ENCODE results near the gene KLK10.

KLK10 gene

GRCh38 chr19:51019544-51019925 is at the start of gene KLK10:
KLK10 (minus strand) TSS chr19:51019709; CDS start chr19:51019130, 579 bp downstream.
- Mint-ChIP-seq H3K36me3 (ENCODE audit: low read depth) (peaks cover 1% of the 10 kb centered on the region), H3K4me3 (no peak within 1 kb of the TSS), H3K27ac (no peak within 1 kb of the TSS), H3K27me3 (ENCODE audit: low read depth) (peaks cover 60% of the 10 kb centered on the region), H3K4me1 (ENCODE audit: low read depth) (peaks cover 9% of the 10 kb centered on the region), H3K9me3 (no peaks in the 10 kb centered on the region)

- Mint-ChIP-seq H3K27ac (no peak overlapping the region), H3K4me3 (no peak overlapping the region)
Measured at GRCh38 chr19:51066393-51067186, 47.1 kb upstream of the KLK10 start.

GRCh38 chr19:51065221-51065960 is 45.9 kb upstream of the KLK10 start:
- H3K27me3 Mint-ChIP-seq (ENCODE audit: low read depth), result peaks cover 33% of the 10 kb centered on the region
- no peak overlapping the region for H3K27ac Mint-ChIP-seq
- H3K4me3 Mint-ChIP-seq, result peak overlapping the region; percentile 27
- H3K36me3 Mint-ChIP-seq (ENCODE audit: low read depth), result no peaks in the 10 kb centered on the region
- H3K4me1 Mint-ChIP-seq (ENCODE audit: low read depth), result no peaks in the 10 kb centered on the region
- H3K9me3 Mint-ChIP-seq, result no peaks in the 10 kb centered on the region

More at GRCh38 chr19:51066393-51067186, 47.1 kb upstream of the KLK10 start:
- Mint-ChIP-seq H3K9me3 (no peaks in the 10 kb centered on the region), H3K4me1 (ENCODE audit: low read depth) (no peaks in the 10 kb centered on the region), H3K27me3 (ENCODE audit: low read depth) (peaks cover 24% of the 10 kb centered on the region), H3K36me3 (ENCODE audit: low read depth) (no peaks in the 10 kb centered on the region)

GRCh38 chr19:51064534-51065220 is 45.2 kb upstream of the KLK10 start, which contains the start of gene KLK13:
KLK13 (minus strand) TSS chr19:51065092; CDS start chr19:51065067, 25 bp downstream.
- Mint-ChIP-seq H3K9me3 (no peaks in the 10 kb centered on the region), H3K27ac (no peak within 1 kb of the TSS), H3K4me1 (ENCODE audit: low read depth) (no peaks in the 10 kb centered on the region), H3K36me3 (ENCODE audit: low read depth) (no peaks in the 10 kb centered on the region), H3K4me3 (peak within 1 kb of the TSS; percentile 27), H3K27me3 (ENCODE audit: low read depth) (peaks cover 33% of the 10 kb centered on the region)

- no peaks in the 10 kb centered on the region for H3K36me3 Mint-ChIP-seq (ENCODE audit: low read depth)
- no peak overlapping the region for H3K27ac Mint-ChIP-seq
- no peaks in the 10 kb centered on the region for H3K9me3 Mint-ChIP-seq
- H3K4me1 Mint-ChIP-seq (ENCODE audit: low read depth), result no peaks in the 10 kb centered on the region
- H3K4me3 Mint-ChIP-seq, result no peak overlapping the region
- H3K27me3 Mint-ChIP-seq (ENCODE audit: low read depth), result peaks cover 33% of the 10 kb centered on the region
Measured at GRCh38 chr19:51063664-51064063, 44.2 kb upstream of the KLK10 start.

GRCh38 chr19:51060973-51061372 is 41.5 kb upstream of the KLK10 start:
- H3K27me3 Mint-ChIP-seq (ENCODE audit: low read depth), result peaks cover 23% of the 10 kb centered on the region
- H3K4me1 Mint-ChIP-seq (ENCODE audit: low read depth), result no peaks in the 10 kb centered on the region
- H3K36me3 Mint-ChIP-seq (ENCODE audit: low read depth), result no peaks in the 10 kb centered on the region
- no peak overlapping the region for H3K27ac Mint-ChIP-seq
- no peaks in the 10 kb centered on the region for H3K9me3 Mint-ChIP-seq
- no peak overlapping the region for H3K4me3 Mint-ChIP-seq

GRCh38 chr19:51060336-51060735 is 40.8 kb upstream of the KLK10 start:
- Mint-ChIP-seq H3K4me1 (ENCODE audit: low read depth) (no peaks in the 10 kb centered on the region), H3K36me3 (ENCODE audit: low read depth) (no peaks in the 10 kb centered on the region), H3K27ac (no peak overlapping the region), H3K27me3 (ENCODE audit: low read depth) (peaks cover 23% of the 10 kb centered on the region), H3K4me3 (no peak overlapping the region), H3K9me3 (no peaks in the 10 kb centered on the region)

- Mint-ChIP-seq H3K27me3 (ENCODE audit: low read depth) (peaks cover 26% of the 10 kb centered on the region), H3K36me3 (ENCODE audit: low read depth) (no peaks in the 10 kb centered on the region), H3K4me1 (ENCODE audit: low read depth) (no peaks in the 10 kb centered on the region), H3K27ac (no peak overlapping the region), H3K9me3 (no peaks in the 10 kb centered on the region), H3K4me3 (no peak overlapping the region)
Measured at GRCh38 chr19:51059715-51060114, 40.2 kb upstream of the KLK10 start.

GRCh38 chr19:51055866-51056265 is 36.4 kb upstream of the KLK10 start:
- no peaks in the 10 kb centered on the region for H3K9me3 Mint-ChIP-seq
- H3K4me1 Mint-ChIP-seq (ENCODE audit: low read depth), result no peaks in the 10 kb centered on the region
- no peaks in the 10 kb centered on the region for H3K36me3 Mint-ChIP-seq (ENCODE audit: low read depth)
- H3K27ac Mint-ChIP-seq, result no peak overlapping the region
- peaks cover 28% of the 10 kb centered on the region for H3K27me3 Mint-ChIP-seq (ENCODE audit: low read depth)
- H3K4me3 Mint-ChIP-seq, result no peak overlapping the region

GRCh38 chr19:51047031-51047335 is 27.5 kb upstream of the KLK10 start:
- H3K4me1 Mint-ChIP-seq (ENCODE audit: low read depth), result no peaks in the 10 kb centered on the region
- no peak overlapping the region for H3K4me3 Mint-ChIP-seq
- H3K27me3 Mint-ChIP-seq (ENCODE audit: low read depth), result peaks cover 3% of the 10 kb centered on the region
- H3K27ac Mint-ChIP-seq, result no peak overlapping the region
- H3K36me3 Mint-ChIP-seq (ENCODE audit: low read depth), result no peaks in the 10 kb centered on the region
- H3K9me3 Mint-ChIP-seq, result no peaks in the 10 kb centered on the region

GRCh38 chr19:51044327-51044726 is 24.8 kb upstream of the KLK10 start:
- Mint-ChIP-seq H3K4me1 (ENCODE audit: low read depth) (no peaks in the 10 kb centered on the region), H3K9me3 (no peaks in the 10 kb centered on the region), H3K36me3 (ENCODE audit: low read depth) (no peaks in the 10 kb centered on the region), H3K27ac (no peak overlapping the region), H3K27me3 (ENCODE audit: low read depth) (peaks cover 3% of the 10 kb centered on the region), H3K4me3 (no peak overlapping the region)

GRCh38 chr19:51043497-51043896 is 24.0 kb upstream of the KLK10 start:
- H3K4me1 Mint-ChIP-seq (ENCODE audit: low read depth), result no peaks in the 10 kb centered on the region
- no peaks in the 10 kb centered on the region for H3K36me3 Mint-ChIP-seq (ENCODE audit: low read depth)

GRCh38 chr19:51040151-51040550 is 20.6 kb upstream of the KLK10 start:
- H3K4me1 Mint-ChIP-seq (ENCODE audit: low read depth), result no peaks in the 10 kb centered on the region
- no peaks in the 10 kb centered on the region for H3K27me3 Mint-ChIP-seq (ENCODE audit: low read depth)
- H3K27ac Mint-ChIP-seq, result no peak overlapping the region
- H3K4me3 Mint-ChIP-seq, result no peak overlapping the region
- H3K36me3 Mint-ChIP-seq (ENCODE audit: low read depth), result no peaks in the 10 kb centered on the region
- no peaks in the 10 kb centered on the region for H3K9me3 Mint-ChIP-seq

More at GRCh38 chr19:51043497-51043896, 24.0 kb upstream of the KLK10 start:
- H3K4me3 Mint-ChIP-seq, result no peak overlapping the region
- H3K27me3 Mint-ChIP-seq (ENCODE audit: low read depth), result peaks cover 3% of the 10 kb centered on the region
- no peak overlapping the region for H3K27ac Mint-ChIP-seq
- no peaks in the 10 kb centered on the region for H3K9me3 Mint-ChIP-seq

GRCh38 chr19:51036519-51036918 is 17.0 kb upstream of the KLK10 start:
- Mint-ChIP-seq H3K36me3 (ENCODE audit: low read depth) (no peaks in the 10 kb centered on the region), H3K27me3 (ENCODE audit: low read depth) (no peaks in the 10 kb centered on the region), H3K27ac (no peak overlapping the region), H3K4me3 (no peak overlapping the region), H3K9me3 (no peaks in the 10 kb centered on the region), H3K4me1 (ENCODE audit: low read depth) (no peaks in the 10 kb centered on the region)

- no peaks in the 10 kb centered on the region for H3K36me3 Mint-ChIP-seq (ENCODE audit: low read depth)
- H3K27ac Mint-ChIP-seq, result no peak within 1 kb of the TSS
- H3K4me3 Mint-ChIP-seq, result no peak within 1 kb of the TSS
- no peaks in the 10 kb centered on the region for H3K4me1 Mint-ChIP-seq (ENCODE audit: low read depth)
- H3K9me3 Mint-ChIP-seq, result no peaks in the 10 kb centered on the region
- no peaks in the 10 kb centered on the region for H3K27me3 Mint-ChIP-seq (ENCODE audit: low read depth)
Measured at GRCh38 chr19:51034704-51035103, 15.2 kb upstream of the KLK10 start, which contains the start of gene KLK12. KLK12 (minus strand) TSS chr19:51035002; CDS start chr19:51034621, 381 bp downstream.
